Urothelium cell line (cell line): ENCODE results near the gene C3orf33.

Experiments
- DNase-seq: peaks from one replicate; pipeline ENCODE4 v3.0.0; 2011; ENCODE audit warnings: low spot score, mixed read lengths
- FAIRE-seq: peaks from 2 replicates; lab custom pipeline; 2011; peaks lifted over from hg19 to GRCh38; lab: Jason Lieb, UNC

C3orf33 gene

DNA sequence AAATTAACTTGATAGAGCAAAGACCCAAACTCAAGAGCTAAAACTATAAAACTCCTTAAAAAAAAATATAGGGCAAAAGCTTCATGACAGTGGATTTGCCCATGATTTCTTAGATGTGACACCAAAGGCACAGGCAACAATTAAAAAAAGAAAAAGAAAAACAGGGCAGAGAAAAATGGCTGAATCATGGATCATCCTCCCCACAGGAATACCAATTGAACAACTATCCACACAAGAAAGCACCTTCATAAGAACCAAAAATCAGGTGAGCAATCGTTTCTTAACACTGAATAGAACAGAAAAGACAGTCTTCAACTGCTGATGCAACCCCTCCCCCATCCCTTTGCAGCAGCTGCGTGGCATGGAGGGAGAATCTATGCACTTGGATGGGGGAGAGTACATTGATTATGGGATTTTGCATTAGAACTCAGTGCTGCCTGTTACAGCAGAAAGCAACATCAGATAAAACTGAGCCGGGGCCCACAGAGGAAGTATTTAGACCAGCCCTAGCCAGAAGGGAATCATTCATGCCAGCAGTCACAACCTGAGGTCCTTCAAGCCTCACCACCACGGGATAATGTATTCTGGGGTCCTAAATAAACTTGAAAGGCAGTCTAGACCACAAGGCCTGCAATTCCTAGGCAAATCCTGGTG is 15.7 kb downstream of the C3orf33 start:
- DNase-seq (no peak), FAIRE-seq (no peak)

- FAIRE-seq: no peak
Observed at GRCh38 chr3:155785662-155786295, 20.3 kb downstream of the C3orf33 start.

GRCh38 chr3:155782390-155782953 is 23.6 kb downstream of the C3orf33 start:
- FAIRE-seq (no peak), DNase-seq (no peak)

More at GRCh38 chr3:155785662-155786295, 20.3 kb downstream of the C3orf33 start:
- DNase-seq: no peak

- DNase-seq (no peak), FAIRE-seq (no peak)
Observed at GRCh38 chr3:155780291-155780690, 25.8 kb downstream of the C3orf33 start.

- no peak for FAIRE-seq
Observed at GRCh38 chr3:155778462-155778861, 27.6 kb downstream of the C3orf33 start.

GRCh38 chr3:155772801-155773200 is 33.3 kb downstream of the C3orf33 start:
- DNase-seq: no peak
- no peak for FAIRE-seq

More at GRCh38 chr3:155778462-155778861, 27.6 kb downstream of the C3orf33 start:
- DNase-seq: no peak

GRCh38 chr3:155771126-155771525 is 35.0 kb downstream of the C3orf33 start:
- no peak for DNase-seq
- FAIRE-seq: no peak

- no peak for FAIRE-seq
- DNase-seq: no peak
Observed at GRCh38 chr3:155766206-155766605, 39.9 kb downstream of the C3orf33 start.

- DNase-seq (no peak), FAIRE-seq (no peak)
Observed at GRCh38 chr3:155763870-155764463, 42.1 kb downstream of the C3orf33 start.

DNA sequence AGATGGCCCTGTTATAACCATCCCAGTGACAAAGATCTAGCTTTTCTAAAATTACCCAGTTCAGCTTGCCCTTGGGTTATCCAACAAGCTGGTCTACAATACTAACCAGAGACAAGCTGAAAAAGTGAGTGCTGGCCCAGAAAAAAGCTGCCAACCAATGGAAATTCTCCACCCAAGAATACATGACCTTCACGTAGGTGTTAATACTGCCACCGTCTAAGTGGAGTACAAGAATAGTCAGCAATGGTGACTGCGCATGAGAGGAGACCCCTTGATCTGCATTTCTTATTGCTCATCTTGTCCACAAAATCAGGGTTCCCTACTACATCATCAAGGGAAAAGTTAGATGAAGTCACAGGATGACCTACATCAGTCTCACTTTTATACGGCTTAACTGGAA is 45.4 kb downstream of the C3orf33 start:
- FAIRE-seq (no peak), DNase-seq (no peak)

DNA sequence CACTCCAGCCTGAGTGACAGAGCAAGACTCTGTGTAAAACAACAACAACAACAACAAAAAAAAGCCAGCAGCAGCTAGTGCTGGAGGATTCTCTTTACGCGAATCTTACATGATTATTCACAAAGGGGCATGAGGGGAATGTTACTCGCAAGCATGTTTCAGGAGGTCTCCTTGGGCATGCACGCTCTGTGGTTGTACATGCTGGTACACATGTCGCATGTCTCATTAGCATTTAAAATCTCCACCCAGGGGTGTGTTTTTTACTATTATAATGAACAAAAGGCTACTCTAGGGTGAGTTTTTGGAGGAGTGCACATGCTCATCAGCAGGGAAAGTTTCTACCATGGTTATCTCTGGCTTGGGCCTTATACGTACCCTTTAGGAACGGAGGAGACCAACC is 48.5 kb downstream of the C3orf33 start:
- no peak for FAIRE-seq

DNA sequence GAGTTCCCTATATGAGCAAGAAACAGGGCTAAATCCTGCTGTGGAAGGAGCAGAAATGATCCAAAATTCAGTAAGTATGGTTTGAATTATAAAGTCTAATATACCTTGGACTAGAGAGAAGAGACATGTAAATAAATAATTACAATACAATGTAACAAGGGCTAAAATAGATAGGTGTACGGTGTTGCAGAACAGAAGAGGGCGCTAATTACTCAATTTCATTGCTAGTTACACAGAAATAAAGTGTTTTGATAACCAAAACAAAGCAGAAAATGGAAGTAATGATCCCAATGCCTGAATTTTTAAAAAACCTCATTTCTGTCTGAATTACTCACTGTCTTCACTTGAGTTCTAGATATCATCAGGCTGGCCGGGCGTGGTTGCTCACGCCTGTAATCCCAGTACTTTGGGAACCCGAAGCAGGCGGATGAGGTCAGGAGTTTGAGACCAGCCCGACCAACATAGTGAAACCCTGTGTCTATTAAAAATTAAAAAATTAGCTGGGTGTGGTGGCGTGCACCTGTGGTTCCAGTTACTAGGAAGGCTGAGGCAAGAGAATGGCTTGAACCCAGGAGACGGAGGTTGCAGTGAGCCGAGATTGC is 52.9 kb downstream of the C3orf33 start:
- no peak for DNase-seq
- FAIRE-seq: no peak

More for the DNA sequence above, 48.5 kb downstream of the C3orf33 start:
- no peak for DNase-seq

GRCh38 chr3:155748611-155749365 is 57.3 kb downstream of the C3orf33 start:
- FAIRE-seq (no peak), DNase-seq (no peak)

DNA sequence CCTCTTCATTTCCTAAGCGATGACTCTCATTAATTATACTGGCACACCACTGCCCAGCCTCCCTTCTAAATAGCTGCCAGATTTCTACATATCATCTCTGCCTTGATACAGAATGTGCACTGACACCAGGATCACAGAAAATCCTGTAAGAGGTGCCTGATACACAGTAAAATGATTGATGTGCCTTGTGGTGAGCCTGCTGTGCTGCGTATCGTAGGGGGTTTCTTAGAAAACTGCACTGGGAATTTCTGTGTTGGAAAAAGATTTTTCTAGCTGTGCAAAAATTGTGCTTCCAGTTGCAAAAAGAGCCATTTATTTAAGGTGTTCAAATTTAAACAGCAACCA is 58.2 kb downstream of the C3orf33 start:
- no peak for FAIRE-seq
- DNase-seq: no peak

DNA sequence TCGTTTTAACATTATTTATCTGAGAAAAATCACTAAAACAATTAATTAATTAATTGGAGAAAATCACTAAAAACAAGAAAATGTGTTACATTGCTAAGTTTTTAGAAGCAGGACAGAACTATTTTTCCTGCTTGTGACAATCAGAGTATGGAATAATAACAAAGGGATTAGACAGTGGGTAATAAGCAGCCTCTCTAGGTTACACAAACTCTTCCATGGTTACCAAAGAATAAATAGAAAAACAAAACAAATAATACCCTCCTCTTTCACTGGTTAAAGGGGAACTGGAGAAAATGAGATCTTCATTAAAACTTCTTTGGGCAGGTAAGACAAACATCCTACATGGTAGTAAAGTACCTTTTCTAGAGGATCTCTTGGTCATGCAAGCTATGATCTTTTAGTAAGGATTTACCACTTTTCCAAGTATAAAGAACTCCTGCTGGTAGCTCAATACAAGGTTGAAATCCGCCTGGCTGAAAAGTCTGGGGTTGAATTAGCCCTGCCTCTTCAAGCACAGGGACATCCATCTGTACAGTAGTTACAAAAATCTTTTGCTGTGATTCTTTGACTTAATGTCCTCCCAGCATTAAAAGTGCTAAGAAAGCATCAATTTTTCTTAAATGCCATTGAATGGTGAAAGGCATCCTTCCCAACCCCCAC is 58.7 kb downstream of the C3orf33 start:
- FAIRE-seq: no peak
- no peak for DNase-seq

- DNase-seq: no peak
- no peak for FAIRE-seq
Observed at GRCh38 chr3:155746703-155747102, 59.4 kb downstream of the C3orf33 start.

- FAIRE-seq: no peak
- DNase-seq: no peak
Observed at GRCh38 chr3:155745795-155746550, 60.1 kb downstream of the C3orf33 start.

DNA sequence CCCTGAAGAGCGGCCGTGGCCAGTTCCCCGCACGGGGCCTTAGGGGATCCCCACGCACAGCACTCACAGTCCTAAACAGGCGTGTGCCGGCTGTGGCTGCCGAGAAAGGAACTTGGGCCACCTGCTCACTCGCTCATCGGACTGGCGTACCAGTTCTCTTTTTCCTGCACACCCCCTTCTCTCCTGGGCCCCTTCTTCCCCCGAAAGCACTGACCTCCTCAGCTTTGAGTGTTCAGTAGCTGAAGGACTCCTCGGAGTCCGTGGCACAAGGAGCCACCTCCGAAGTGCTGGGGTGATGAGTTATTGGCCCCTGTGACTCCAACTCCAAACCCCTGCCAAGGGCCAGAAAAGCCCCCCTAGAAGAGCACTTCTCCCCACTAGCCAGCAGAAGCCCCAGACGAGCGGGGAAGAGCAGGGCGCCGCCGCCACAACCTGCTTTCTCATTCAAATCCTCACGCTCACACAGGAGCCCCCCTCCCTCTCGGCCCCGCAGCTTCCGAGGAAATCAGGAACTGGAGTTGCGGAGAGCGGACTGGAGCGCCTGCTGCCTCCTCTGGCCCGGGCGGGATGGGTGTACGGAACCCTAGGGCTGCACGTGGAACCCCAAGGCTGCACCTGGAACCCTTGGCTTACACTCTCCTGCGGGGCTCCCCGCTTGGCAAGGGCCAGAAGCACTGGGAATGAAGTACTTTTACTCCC is 61.3 kb downstream of the C3orf33 start, which contains the start of gene PLCH1:
PLCH1 (minus strand) TSS at position 446 of the 699 bp plus-strand sequence. CDS start 40,847 bp downstream, outside the sequence.
- FAIRE-seq (no peak), DNase-seq (no peak)
